Endometrial microvascular endothelial cells (primary cell): ENCODE measurements around the gene TREX2. TPM values are rescaled to one million over a fixed set of nuclear protein-coding genes. Genes with fewer than 3 reads are reported as not detected.

Source experiments
- in situ Hi-C: cut with HindIII; loops from 2 replicates; pipeline ENCODE4 v1.10.0; 2017; ENCODE audit warnings: low sequenced_read_pairs, low pct_unique_long_range_greater_than_20kb; ENCODE audit errors: inconsistent ontology term
- total RNA-seq: library from RNA; depleted of rRNA; stranded (reverse); fragments of >200 nt; gene quantifications from one replicate; pipeline ENCODE4 v1.2.3, GENCODE V29; 2015; ENCODE audit errors: inconsistent ontology term

The TREX2 gene, protein sequence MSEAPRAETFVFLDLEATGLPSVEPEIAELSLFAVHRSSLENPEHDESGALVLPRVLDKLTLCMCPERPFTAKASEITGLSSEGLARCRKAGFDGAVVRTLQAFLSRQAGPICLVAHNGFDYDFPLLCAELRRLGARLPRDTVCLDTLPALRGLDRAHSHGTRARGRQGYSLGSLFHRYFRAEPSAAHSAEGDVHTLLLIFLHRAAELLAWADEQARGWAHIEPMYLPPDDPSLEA
- 0.56 TPM for total RNA-seq

DNA sequence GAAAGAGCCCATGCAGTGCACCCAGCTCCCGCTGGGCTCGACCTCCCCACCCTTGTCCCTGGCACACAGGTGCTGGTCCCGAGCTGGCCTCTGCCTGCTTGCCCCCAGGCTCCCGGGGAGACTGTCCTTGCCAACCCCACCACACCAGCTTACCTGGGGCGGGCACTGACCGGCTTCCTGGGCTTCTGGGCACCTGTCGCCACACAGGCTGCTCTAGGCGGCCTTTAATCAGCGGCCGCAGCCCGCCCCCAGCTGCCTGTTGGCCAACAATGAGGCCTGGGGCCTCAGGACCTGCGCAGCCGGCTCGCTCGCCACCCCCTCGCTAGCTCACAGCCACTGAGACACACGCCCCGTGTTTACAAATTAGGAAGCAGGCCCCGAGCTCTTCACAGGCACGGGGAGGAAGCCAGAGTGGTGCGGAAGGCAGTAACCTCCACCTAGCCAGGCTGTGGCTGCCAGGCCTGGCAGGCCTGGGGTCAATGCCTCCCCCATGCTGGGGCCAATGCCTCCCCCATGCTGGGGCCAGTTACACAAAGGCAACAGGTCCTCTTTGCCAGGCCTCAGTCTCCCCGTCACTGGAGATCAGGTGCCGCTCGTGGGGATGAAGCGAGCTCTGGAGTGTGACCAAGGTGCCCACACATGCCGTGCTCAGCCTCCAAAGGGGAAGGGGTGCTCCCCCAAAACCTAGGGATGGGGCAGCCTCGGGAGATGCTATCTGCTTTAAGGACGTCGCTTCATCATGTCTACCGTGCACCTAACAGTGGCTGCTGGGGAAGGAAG lies at the start of gene TREX2:
Gene TREX2, minus strand, starts transcription at position 201 of the 780 bp plus-strand sequence. CDS start 626 bp downstream, outside the sequence.
- in situ Hi-C loops: no loop called here

DNA sequence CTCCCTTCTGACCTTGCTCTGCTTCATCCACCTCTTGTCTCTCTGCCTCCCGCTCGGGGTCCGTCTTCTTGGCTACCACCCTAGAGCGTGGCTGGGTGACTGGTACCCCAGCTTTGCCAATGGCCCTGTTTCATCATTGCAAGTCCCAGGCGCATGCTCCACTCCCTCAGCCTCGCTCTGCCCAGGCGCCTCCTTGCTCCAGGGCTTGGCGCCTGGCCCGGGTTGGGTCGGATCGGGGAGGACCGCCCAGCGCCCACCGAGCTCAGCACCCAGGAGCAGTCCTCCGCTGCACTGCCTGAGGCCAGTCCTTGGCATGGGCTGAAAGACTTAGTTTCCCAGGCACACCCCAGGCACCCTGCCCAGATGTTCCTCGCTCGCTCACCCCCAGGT lies 49.5 kb upstream of the TREX2 start:
- in situ Hi-C loops: no loop called here

DNA sequence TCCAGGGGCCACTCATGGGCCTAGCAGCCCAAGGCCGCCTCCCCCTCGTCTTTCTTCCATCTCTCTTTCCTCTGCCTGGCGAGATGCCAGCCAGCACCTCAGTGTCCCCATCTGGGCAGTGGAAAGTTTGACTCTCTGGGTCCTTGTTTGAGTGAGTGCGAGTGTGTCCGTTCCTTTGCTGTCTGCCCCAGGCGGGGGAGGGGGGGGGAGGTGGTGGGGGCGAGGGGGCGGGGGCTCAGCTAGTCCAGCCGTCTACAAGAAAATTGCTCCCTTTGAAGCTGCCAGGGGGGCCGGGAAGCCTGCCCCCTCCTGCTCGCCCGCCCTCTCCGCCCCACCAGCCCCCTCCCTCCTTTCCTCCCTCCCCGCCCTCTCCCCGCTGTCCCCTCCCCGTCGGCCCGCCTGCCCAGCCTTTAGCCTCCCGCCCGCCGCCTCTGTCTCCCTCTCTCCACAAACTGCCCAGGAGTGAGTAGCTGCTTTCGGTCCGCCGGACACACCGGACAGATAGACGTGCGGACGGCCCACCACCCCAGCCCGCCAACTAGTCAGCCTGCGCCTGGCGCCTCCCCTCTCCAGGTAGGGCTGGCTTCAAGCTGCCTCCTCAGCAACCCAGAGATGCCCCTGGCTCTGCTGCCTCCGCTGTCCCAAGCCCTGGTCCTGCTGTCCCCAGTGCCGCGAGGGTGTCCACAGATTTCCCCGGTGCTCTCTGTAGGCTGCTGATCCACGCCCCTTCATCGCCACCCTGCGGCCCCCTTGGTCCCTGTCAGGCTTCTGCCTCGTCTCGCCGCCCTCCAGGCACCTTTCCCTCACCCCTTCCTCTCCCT lies 48.9 kb upstream of the TREX2 start, which contains the start of gene BGN:
Gene BGN, plus strand, starts transcription at position 440 of the 821 bp plus-strand sequence. CDS start 9,652 bp downstream, outside the sequence.
- in situ Hi-C loops: no loop called here

DNA sequence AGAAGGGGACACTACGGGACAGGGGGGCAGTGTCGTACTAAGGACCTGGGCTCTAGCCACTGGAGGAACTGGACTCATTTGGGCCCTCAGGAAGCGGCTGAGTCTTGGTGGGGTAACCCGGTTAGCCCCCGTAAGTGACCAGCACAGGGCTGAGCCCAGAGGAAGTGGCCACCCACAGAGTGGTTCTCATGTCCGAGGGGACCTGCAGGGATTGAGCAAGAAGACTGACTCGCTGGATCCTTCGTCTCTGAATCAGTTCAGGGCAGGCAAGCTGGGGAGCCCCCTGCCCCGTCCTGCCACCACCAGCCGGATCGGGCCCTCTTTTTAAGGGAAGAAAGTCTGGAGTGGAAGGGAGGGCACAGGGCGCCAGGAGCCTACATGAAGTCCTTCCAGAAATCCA lies 48.2 kb upstream of the TREX2 start:
- in situ Hi-C loops: no loop called here

DNA sequence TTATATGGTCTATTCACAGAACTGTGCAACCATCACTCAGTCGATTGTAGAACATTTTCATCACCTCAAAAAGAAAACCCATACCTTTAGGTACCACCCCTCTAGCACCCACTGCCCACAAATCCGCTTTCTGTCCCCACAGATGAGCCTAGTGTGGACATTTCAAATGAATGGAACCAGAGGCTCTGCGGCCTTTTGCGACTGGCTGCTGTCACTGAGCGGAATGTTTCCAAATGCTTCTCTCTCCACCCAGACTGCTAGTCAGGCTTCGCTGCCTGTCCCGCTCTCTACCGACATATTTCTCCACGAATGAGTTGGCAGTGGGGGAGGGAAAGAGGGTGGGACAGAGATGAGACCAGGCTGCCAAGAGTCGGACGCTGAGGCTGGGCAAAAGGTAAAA lies 47.2 kb upstream of the TREX2 start:
- in situ Hi-C loops: no loop called here

DNA sequence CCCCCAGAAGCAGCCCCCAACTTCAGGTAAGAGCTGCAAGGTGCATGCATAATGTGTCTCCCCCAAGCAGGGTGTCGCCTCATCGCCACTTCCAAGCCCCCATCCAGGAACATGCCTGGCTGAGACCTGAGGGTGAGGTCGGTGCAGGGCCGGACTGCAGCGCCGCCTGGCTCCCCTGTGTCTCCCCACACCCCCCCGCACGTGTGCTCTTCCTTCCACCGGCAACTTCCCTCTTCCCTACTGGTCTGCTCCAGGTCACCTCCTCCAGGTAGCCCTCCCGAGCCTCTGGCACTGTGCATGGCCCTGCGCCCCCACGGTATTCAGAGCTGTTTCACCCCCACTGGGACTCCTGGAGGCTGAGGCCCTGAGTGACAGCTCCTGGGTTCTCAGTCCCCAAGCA lies 46.7 kb upstream of the TREX2 start:
- in situ Hi-C loops: no loop called here

DNA sequence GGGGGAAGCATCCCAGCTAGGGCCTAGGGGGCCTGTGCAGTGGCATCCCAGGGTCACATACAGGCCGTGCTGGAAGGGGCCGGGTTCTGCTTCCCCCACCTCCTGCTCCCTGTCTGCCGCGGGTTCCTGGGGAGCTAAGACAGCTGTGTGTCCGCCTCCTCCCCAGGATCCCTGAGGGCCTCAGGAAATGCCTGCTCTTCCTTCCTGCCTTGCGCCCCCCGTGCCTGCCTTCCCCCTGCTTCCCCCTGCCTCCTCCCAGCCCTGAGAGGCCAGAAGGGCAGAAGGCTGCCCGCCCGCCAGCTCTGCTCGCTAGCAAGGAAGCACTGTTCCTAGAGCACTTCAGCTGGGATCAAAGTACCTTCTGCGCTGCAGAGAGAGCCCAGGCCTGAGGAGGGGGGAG lies 46.1 kb upstream of the TREX2 start:
- in situ Hi-C loops: no loop called here

DNA sequence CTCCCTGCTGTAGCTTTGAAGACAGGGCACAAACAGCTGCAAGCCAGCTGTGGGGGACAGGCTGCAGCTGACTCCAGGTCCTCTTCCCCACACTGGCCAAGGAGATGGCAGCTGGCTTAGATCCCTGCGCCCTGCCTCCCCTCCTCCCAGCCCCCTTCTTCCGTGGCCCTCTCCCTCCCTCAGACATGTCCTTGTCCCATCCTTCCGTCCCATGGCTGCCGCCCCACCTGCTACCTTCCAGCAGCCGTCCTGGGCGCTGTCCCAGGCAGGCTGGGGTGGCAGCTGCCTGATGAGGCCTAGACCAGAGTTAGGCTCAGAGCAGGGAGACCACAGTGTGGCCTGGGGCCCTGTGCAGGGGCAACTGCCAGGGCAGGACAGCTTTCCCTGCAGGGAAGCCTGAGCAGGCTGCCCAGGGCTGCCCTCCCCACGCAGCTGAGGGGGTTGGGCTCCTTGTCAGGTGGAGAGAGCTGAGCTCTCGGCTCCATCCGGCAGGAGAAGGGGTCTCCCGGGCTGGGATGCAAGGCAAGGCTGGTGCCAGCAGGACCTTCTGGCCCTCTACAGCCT lies 45.6 kb upstream of the TREX2 start:
- in situ Hi-C loops: no loop called here

DNA sequence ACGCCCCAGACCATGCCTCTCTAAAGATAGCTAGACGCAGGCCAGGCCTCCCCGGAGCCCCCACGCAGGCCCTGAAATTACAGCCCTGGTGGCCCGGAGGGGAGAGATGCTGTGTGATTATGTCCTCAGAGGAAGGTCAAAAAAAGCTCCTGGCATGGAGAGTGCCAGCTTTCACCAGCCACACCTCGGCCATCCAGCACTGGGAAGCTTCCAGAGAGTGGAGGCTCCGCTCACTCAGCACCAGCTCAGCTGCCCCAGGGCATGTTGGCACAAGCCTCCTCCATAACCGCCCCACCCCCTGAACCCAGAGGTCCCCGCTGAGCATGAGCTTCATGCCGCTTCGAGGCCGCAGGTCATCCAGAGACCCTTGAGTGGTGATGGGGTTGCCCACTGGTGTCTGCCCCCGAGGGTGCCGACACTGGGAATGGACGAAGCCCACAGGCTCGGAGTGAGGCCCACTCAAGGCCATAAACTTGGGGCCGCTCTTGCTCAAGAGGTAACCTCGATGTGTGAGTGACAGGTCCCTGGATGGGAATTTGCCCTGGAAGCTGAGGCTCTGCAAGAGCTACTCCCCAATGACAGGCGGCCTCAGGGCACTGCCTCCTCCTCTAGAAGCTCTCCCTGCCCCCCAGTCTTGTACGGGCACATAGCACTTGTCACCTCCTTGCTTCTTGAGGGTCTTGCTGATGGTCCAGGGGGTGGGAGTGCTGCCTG lies 44.5 kb upstream of the TREX2 start:
- in situ Hi-C loops: no loop called here

DNA sequence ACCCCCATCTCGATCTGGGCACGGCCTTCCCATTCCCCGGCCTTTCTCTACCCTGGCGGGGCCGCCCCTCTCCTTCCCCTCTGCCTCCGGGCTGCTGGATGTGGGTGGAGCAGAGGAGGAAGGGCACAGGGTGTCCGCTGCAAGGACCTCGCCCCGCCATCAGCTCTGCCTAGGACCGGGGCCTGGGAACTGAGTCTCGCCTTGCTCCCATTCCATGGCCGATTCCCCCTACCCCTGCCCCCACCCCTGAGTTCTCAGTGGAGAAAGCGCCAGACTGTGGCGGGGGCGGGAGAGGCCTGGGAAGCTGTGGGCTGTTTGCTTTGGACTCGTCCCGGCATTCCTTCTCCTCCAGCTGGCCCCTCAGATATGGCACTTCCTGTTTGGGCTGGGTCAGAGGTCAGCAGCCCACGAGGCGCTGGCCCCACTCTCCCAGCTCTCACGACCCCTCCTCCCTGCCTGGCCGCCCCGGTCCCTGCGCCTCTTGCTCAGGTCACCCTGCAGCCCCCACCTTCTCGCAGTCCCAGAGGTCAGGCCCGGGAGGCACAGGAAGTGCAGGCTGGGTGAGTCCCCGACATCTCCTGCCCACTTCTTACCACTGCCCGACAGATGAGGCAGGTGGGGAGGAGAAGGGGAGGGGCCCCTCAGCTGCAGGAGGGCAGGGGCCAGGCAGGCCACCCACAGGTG lies 42.5 kb upstream of the TREX2 start:
- in situ Hi-C loops: no loop called here

DNA sequence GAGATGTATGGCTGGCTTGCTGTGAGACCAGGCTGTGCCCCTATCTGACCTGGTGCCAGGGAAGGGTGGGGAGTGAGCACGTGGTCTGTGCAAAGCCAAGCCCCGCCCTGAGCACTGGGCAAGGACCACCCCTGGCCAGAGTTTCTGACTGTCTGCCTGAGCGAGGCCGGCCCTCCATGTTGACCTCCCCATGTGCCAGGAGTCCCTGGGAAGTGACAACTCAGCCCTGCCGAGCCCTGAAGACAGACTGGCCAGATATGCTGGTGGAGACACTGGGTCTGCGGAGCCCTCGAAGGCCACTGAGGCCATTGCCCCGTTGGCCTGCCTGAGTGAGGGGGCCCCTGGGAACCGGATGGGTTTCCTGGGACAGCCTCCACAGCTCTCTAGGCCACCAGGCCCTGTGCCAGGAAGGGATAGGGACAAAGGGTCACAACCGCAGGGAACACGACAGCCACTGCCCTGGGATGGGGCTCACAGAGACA lies 41.8 kb upstream of the TREX2 start:
- in situ Hi-C loops: no loop called here

DNA sequence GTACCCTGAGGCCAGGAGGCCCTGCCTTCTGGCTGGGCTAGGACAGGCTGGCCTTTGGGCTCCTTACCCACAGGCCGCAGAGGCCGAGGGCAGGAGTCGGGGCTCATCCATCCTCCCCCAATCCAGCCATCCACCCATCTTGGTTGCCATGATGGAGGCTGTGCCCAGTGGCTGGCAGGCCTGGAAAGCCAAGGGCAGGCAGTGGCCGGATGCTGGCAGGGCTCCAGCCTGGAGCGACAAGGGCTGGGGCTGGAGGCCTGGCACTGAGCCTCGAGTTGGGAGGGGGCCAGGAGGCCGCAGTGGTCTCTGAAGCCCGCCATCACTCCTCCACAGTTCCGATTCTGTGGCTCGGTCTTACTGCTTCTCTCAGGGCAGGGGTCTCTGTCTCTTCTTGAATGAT lies 40.3 kb upstream of the TREX2 start:
- in situ Hi-C loops: no loop called here

DNA sequence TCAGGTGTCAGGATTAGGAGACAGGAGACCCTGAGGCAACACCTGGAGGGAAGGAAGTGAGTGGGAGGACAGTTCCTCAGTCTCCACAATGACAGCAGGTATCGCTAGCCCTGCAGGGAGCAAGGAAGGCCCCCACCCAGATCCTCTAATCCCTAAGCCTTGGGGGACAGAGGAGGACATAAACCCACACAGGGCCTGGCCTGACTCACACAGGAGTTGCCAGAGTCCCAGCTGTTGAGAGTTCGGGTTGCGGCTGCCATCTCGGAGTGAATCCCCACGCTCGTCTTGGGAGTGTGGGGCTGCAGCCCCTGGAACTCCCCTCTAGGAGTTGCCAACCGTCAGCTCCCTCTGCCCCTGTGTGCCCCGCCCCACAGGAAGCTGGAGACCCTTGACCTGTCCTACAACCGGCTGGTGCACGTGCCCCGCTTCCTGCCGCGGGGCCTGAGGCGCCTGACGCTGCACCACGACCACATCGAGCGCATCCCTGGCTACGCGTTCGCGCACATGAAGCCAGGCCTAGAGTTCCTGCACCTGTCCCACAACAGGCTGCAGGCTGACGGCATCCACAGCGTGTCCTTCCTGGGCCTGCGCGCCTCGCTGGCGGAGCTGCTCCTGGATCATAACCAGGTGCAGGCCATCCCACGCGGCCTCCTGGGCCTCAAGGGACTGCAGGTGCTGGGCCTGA lies 39.7 kb upstream of the TREX2 start:
- in situ Hi-C loops: no loop called here

DNA sequence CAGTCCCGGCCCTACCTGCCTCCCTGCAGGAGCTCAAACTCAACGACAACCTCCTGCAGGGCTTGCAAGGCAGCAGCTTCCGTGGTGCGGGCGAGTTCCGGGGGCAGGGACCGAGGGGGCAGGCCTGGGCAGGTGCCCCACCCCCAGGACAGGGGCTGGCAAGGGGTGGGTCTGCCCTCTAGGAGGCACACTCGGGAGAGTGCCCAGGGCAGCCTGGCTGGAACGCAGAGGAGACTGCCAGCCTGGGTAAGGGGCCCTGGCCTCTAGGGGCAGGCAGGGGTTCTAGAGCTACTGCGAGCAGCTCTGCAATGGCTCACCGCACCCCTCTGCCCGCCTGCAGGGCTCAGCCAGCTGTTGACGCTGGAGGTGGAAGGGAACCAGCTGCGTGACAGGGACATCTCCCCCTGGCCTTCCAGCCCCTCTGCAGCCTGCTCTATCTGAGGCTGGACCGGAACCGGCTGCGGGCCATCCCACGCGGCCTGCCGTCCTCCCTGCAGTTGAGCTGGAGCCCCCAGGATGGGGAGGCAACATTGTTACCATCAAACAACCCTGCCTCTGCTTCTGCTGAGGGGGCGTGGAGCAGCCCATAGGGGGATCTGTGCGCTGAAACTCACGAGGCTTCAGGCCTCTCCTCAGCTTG lies 36.6 kb upstream of the TREX2 start:
- in situ Hi-C loops: no loop called here

DNA sequence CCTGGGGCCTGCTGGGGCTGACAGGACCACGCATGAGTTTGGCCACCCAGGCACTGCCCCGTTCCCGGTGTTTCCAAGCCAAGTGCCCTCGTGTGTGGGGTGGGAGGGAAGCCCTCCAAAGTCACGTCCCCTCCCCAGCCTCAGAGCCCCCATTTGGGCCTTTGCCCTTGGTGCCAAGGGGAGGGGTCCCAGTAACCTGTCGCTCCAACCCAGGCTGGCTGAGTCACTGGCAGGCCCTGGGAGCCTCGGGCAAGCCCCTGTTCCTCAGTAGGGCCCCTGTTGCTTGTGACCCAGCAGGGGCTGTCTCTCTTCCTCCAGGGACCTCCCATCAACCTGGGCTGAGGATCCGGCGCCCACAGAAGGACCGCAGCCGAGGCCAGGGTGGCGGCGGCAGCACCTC lies 35.2 kb upstream of the TREX2 start:
- in situ Hi-C loops: no loop called here

DNA sequence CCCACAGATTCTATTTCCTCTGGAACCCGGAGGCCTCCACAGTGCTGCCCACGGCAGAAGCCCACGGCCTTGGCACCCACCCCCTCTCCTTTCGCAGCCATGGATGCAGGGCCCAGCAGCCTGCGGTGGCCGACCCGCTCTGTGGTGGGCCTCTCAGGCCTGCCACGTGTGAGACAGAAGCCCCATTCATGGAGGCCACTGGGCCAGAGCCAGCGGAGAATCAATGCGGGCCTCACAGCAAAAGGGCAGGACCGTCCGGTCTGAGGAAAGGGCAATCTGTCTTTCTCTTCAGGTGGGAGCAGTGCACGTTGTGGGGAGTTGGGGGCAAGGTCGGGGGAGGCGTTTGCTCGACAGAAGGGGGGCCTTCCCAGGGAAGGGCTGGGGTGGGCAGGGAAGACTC lies 32.9 kb upstream of the TREX2 start:
- in situ Hi-C loops: no loop called here

DNA sequence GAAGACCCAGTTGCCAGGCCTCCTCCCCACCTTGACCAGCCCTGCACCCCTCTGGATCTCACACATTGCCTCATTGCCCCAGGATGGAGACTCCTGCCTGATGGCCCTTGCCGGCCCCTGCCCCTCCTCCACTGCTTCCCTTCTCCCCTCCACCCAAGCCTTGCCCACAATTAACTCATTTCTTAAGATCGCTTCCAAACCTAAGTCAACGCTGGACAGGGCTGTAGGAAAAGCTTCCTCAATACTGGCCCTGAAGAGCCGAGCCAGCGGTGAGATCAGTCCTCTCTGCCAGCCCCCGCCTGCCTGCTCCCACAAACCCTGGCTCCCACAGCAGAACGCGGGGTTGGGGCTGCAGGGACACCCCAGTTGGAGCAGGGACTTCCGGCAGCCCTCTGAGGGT lies 32.0 kb upstream of the TREX2 start:
- in situ Hi-C loops: no loop called here
